Keratinocyte (primary cell): ENCODE data around the gene FAM120A. TPM values are rescaled to one million over a fixed set of nuclear protein-coding genes. Genes with fewer than 3 reads are reported as not detected.

ENCODE experiments used
- DNase-seq: peaks from one replicate; pipeline ENCODE4 v3.0.0-alpha.2; 2011; ENCODE audit warnings: low read depth, missing footprints, low spot score
- FAIRE-seq: peaks from 2 replicates; lab custom pipeline; 2011; peaks lifted over from hg19 to GRCh38; lab: Jason Lieb, UNC
- H2AFZ ChIP-seq: 2 replicates; pipeline ENCODE4 v1.6.0; 2012; ENCODE audit warnings: low read length, control low read depth, inconsistent platforms; ENCODE audit not compliant: control insufficient read depth
- H3K27ac ChIP-seq: 2 replicates; pipeline ENCODE4 v1.5.1; 2011; ENCODE audit warnings: low read length; ENCODE audit not compliant: control insufficient read depth, insufficient read depth
- H3K27me3 ChIP-seq: 3 replicates; pipeline ENCODE4 v1.6.0; 2011; ENCODE audit warnings: low read length; ENCODE audit not compliant: control insufficient read depth, insufficient read depth; ENCODE audit errors: extremely low read depth
- H3K36me3 ChIP-seq, 2 experiments: 2 replicates in 1 of 2; 3 replicates in 1 of 2; pipeline ENCODE4 v1.5.1; 2011; ENCODE audit warnings: low read length in 2 of 2, mild to moderate bottlenecking in 1 of 2; ENCODE audit not compliant: control insufficient read depth in 2 of 2, insufficient read depth in 2 of 2; ENCODE audit errors: extremely low read depth in 1 of 2
- H3K4me1 ChIP-seq: 3 replicates; pipeline ENCODE4 v1.5.1; 2011; ENCODE audit warnings: low read length; ENCODE audit not compliant: control insufficient read depth, insufficient read depth; ENCODE audit errors: extremely low read depth
- H3K4me2 ChIP-seq: 3 replicates; pipeline ENCODE4 v1.6.0; 2011; ENCODE audit warnings: low read depth, low read length; ENCODE audit not compliant: control insufficient read depth, insufficient read depth; ENCODE audit errors: extremely low read depth
- H3K4me3 ChIP-seq, 3 experiments: fragments of 200-600 bp in 1 of 3; sonication (generic) in 1 of 3; 2 replicates in 2 of 3; 3 replicates in 1 of 3; pipeline ENCODE4 v1.5.1; 2011 to 2016; ENCODE audit warnings: low read length in 3 of 3, mild to moderate bottlenecking in 3 of 3, control low read depth in 2 of 3, inconsistent platforms in 1 of 3, low read depth in 1 of 3, mixed read lengths in 1 of 3, mixed run types in 1 of 3, moderate library complexity in 1 of 3; ENCODE audit not compliant: control insufficient read depth in 2 of 3, insufficient read depth in 2 of 3; ENCODE audit errors: extremely low read depth in 1 of 3
- H3K79me2 ChIP-seq: 2 replicates; pipeline ENCODE4 v1.6.0; 2012; ENCODE audit warnings: low read length; ENCODE audit not compliant: control insufficient read depth, insufficient read depth
- H3K9ac ChIP-seq: 3 replicates; pipeline ENCODE4 v1.6.0; 2011; ENCODE audit warnings: low read length; ENCODE audit not compliant: control insufficient read depth, insufficient read depth; ENCODE audit errors: extremely low read depth
- H3K9me1 ChIP-seq: 3 replicates; pipeline ENCODE4 v1.6.0; 2011; ENCODE audit warnings: low read length; ENCODE audit not compliant: control insufficient read depth, insufficient read depth; ENCODE audit errors: extremely low read depth
- H3K9me3 ChIP-seq: 2 replicates; pipeline ENCODE4 v1.5.1; 2012; ENCODE audit warnings: low read depth, low read length; ENCODE audit not compliant: control insufficient read depth
- H4K20me1 ChIP-seq: 3 replicates; pipeline ENCODE4 v1.6.0; 2011; ENCODE audit warnings: low read length; ENCODE audit not compliant: control insufficient read depth, insufficient read depth; ENCODE audit errors: extremely low read depth
- CTCF ChIP-seq, 3 experiments: IDR thresholded peaks in 1 of 3; conservative IDR thresholded peaks in 1 of 3; optimal IDR thresholded peaks in 1 of 3; 2 replicates in 2 of 3; 3 replicates in 1 of 3; pipeline versions ENCODE3 to v1.5.1; 2011; ENCODE audit warnings: low read length in 3 of 3, mild to moderate bottlenecking in 3 of 3, moderate library complexity in 2 of 3, control low read depth in 1 of 3, inconsistent platforms in 1 of 3; ENCODE audit not compliant: insufficient read depth in 2 of 3; ENCODE audit errors: extremely low read depth in 1 of 3
- EZH2 ChIP-seq: IDR thresholded peaks from one replicate; pipeline ENCODE4 v1.6.1; 2012; ENCODE audit warnings: inconsistent platforms, mild to moderate bottlenecking, low read length, moderate library complexity
- dilution Hi-C: fragments of 300-500 bp; cut with MboI; formaldehyde crosslinking; loops from one replicate; pipeline ENCODE4 v1.7.0; 2020; ENCODE audit warnings: low sequenced_read_pairs; ENCODE audit not compliant: extremely low pct_ligation_motif_present
- polyA plus RNA-seq, 5 experiments: library from polyadenylated mRNA; depleted of rRNA in 3 of 5; stranded (reverse) in 3 of 5; stranded (forward) in 1 of 5; unstranded in 1 of 5; fragments of >200 nt; gene quantifications; 1 replicate in 1 of 5; 2 replicates in 3 of 5; 3 replicates in 1 of 5; pipeline versions ENCODE4 v1.2.1 to v1.2.3, GENCODE V29; 2011 to 2012; ENCODE audit warnings: missing spikeins in 2 of 5, low read depth in 1 of 5, low replicate concordance in 1 of 5

Gene FAM120A
- polyA plus RNA-seq, 1 donor (not counting 4 experiments of a cell fraction or from before 2014, with no cell fraction given), result 79.2 TPM

DNA sequence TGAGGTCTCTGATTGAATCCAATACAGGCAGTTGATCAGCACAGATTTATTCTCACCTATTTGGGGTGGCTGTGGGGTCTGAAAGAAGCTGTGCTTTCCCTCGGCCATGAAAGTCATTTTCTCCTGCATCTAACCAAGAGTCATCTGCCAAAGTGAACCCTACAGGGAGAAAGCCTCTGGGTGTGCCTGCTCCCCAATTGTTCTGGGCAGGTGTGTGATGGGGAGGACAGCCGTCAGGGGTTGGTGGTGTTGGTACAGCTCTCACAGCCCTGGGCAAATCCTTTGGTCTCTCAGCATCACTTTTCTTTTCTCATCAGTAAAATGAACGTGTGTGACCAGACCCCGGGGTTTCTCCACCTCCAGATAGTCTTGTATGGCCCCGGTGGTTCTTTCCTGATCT lies 127.4 kb downstream of the FAM120A start:
- DNase-seq, result no peak
- H3K9me3 ChIP-seq, result no peaks in the 10 kb centered on the region
- H3K4me1 ChIP-seq, result peaks cover 17% of the 10 kb centered on the region
- no peak overlapping the region for H3K4me2 ChIP-seq
- no peak for FAIRE-seq
- H3K79me2 ChIP-seq, result peaks cover 47% of the 10 kb centered on the region
- no peak for TF ChIP-seq EZH2
- no peak for TF ChIP-seq CTCF (optimal IDR thresholded peaks at IDR 0.05 in 1 of 3, IDR thresholded peaks at IDR 0.05 in 1 of 3, conservative IDR thresholded peaks at IDR 0.05 in 1 of 3; ENCODE audit: extremely low read depth in 1 of 3, insufficient read depth in 2 of 3, low read length in 3 of 3)
- H4K20me1 ChIP-seq, result peaks cover 4% of the 10 kb centered on the region
- dilution Hi-C loops, result no loop called here
- no peaks in the 10 kb centered on the region for H3K9me1 ChIP-seq
- H2AFZ ChIP-seq, result no peak overlapping the region
- H3K9ac ChIP-seq, result no peak overlapping the region
- H3K4me3 ChIP-seq, result no peak overlapping the region
- no peaks in the 10 kb centered on the region for H3K27me3 ChIP-seq
- H3K36me3 ChIP-seq, result peaks cover 0 to 3% of the 10 kb centered on the region in 2 experiments
- no peak overlapping the region for H3K27ac ChIP-seq

- TF ChIP-seq CTCF (optimal IDR thresholded peaks at IDR 0.05 in 1 of 3, IDR thresholded peaks at IDR 0.05 in 1 of 3, conservative IDR thresholded peaks at IDR 0.05 in 1 of 3; ENCODE audit: extremely low read depth in 1 of 3, insufficient read depth in 2 of 3, low read length in 3 of 3), result no peak
- no peak for TF ChIP-seq EZH2
These were observed 128.4 kb downstream of the FAM120A start for GRCh38 chr9:93579711-93580516.

More at GRCh38 chr9:93579711-93580516, 128.4 kb downstream of the FAM120A start:
- DNase-seq (no peak), FAIRE-seq (no peak)
- no peak overlapping the region for H2AFZ ChIP-seq
- peaks cover 4% of the 10 kb centered on the region for H4K20me1 ChIP-seq
- H3K36me3 ChIP-seq, result peaks cover 0 to 3% of the 10 kb centered on the region in 2 experiments
- H3K9me1 ChIP-seq, result no peaks in the 10 kb centered on the region
- H3K9ac ChIP-seq, result no peak overlapping the region
- H3K4me2 ChIP-seq, result no peak overlapping the region
- dilution Hi-C loops, result no loop called here
- no peaks in the 10 kb centered on the region for H3K9me3 ChIP-seq
- peaks cover 17% of the 10 kb centered on the region for H3K4me1 ChIP-seq
- H3K79me2 ChIP-seq, result peaks cover 53% of the 10 kb centered on the region
- no peaks in the 10 kb centered on the region for H3K27me3 ChIP-seq
- no peak overlapping the region for H3K27ac ChIP-seq
- no peak overlapping the region for H3K4me3 ChIP-seq
